ENCODE data around the gene SSBP3.

DNA sequence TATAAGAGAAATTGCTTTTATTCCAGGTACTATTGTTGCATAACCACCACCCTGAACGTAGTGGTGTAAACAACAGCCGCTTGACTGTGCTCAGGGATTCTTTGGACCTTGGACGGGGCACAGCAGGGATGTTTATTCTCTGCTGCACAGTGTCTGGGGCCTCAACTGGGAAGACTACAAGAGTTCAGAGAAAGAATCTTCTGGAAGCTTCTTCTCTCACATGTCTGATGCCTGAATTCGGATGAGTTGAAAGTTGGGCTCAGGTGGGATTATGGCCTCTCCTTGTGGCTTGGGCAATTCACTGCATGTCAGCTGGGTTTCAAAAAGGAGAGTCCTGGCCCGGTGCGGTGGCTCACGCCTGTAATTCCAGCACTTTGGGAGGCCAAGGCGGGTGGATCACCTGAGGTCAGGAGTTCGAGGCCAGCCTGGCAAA lies 19.0 kb upstream of the SSBP3 start:
- TF ChIP-seq, protein P1, sequence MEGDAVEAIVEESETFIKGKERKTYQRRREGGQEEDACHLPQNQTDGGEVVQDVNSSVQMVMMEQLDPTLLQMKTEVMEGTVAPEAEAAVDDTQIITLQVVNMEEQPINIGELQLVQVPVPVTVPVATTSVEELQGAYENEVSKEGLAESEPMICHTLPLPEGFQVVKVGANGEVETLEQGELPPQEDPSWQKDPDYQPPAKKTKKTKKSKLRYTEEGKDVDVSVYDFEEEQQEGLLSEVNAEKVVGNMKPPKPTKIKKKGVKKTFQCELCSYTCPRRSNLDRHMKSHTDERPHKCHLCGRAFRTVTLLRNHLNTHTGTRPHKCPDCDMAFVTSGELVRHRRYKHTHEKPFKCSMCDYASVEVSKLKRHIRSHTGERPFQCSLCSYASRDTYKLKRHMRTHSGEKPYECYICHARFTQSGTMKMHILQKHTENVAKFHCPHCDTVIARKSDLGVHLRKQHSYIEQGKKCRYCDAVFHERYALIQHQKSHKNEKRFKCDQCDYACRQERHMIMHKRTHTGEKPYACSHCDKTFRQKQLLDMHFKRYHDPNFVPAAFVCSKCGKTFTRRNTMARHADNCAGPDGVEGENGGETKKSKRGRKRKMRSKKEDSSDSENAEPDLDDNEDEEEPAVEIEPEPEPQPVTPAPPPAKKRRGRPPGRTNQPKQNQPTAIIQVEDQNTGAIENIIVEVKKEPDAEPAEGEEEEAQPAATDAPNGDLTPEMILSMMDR (IDR thresholded peaks at IDR 0.05), result no peak
- no peak for TF ChIP-seq POLR2A (IDR thresholded peaks at IDR 0.05)

Data from body of pancreas (tissue), 4 donors.